SK-N-SH (cell line): ENCODE results near the gene MAP1B. TPM values are rescaled to one million over a fixed set of nuclear protein-coding genes. Genes with fewer than 3 reads are reported as not detected.

Experiments
- CTCF ChIA-PET: fragments of 300-600, 350-600 bp; formaldehyde crosslinking; extraction: SDS; loops from one replicate; lab custom pipeline; 2021; lab: Yijun Ruan, JAX
- POLR2A ChIA-PET: fragments of 350-600 bp; sonication (Branson Sonifier 250); formaldehyde crosslinking; extraction: SDS; loops from one replicate; lab custom pipeline; 2020; ENCODE audit warnings: antibody characterized with exemption, inconsistent platforms; lab: Yijun Ruan, JAX
- DNase-seq: peaks from one replicate; pipeline ENCODE4 v3.0.0; 2012
- H2AFZ ChIP-seq: fragments of 200-600 bp; sonication (generic); 2 replicates; pipeline ENCODE4 v1.8.1; 2016; ENCODE audit warnings: antibody characterized with exemption, mild to moderate bottlenecking, low read depth
- H3F3A ChIP-seq: fragments of 200-600 bp; sonication (generic); replicated peaks from 2 replicates; pipeline ENCODE3; 2016; ENCODE audit warnings: antibody characterized with exemption, mild to moderate bottlenecking; ENCODE audit not compliant: insufficient read depth
- H3K27ac ChIP-seq, 2 experiments: fragments of 200-500 bp in 1 of 2; fragments of 200-600 bp in 1 of 2; sonication (Bioruptor generic) in 1 of 2; sonication (generic), shearing (Covaris generic) in 1 of 2; 2 replicates each; pipeline versions ENCODE4 v1.5.1 to v1.6.1; 2014 to 2016; ENCODE audit warnings: low read depth in 2 of 2, inconsistent platforms in 1 of 2, low read length in 1 of 2, mild to moderate bottlenecking in 1 of 2, mixed read lengths in 1 of 2
- H3K27me3 ChIP-seq: fragments of 200-600 bp; sonication (generic), shearing (Covaris generic); 2 replicates; pipeline ENCODE4 v1.6.1; 2016; ENCODE audit warnings: mixed run types; ENCODE audit not compliant: insufficient read depth
- H3K36me3 ChIP-seq, 2 experiments: fragments of 200-500 bp in 1 of 2; fragments of 200-600 bp in 1 of 2; sonication (Bioruptor generic) in 1 of 2; sonication (generic) in 1 of 2; replicated peaks in 1 of 2; 2 replicates each; pipeline versions ENCODE3 to v1.5.1; 2014 to 2016; ENCODE audit warnings: low read length in 1 of 2, mild to moderate bottlenecking in 1 of 2; ENCODE audit not compliant: insufficient read depth in 2 of 2, control insufficient read depth in 1 of 2
- H3K4me1 ChIP-seq, 2 experiments: fragments of 200-500 bp in 1 of 2; fragments of 200-600 bp in 1 of 2; sonication (Bioruptor generic) in 1 of 2; sonication (generic), shearing (Covaris generic) in 1 of 2; 2 replicates each; pipeline versions ENCODE4 v1.5.1 to v1.6.1; 2014 to 2016; ENCODE audit warnings: low read depth in 1 of 2, low read length in 1 of 2, mixed run types in 1 of 2; ENCODE audit not compliant: insufficient read depth in 2 of 2, control insufficient read depth in 1 of 2
- H3K4me2 ChIP-seq: fragments of 200-600 bp; sonication (generic), shearing (Covaris generic); 2 replicates; pipeline ENCODE4 v1.6.1; 2017; ENCODE audit warnings: mixed run types
- H3K4me3 ChIP-seq, 2 experiments: fragments of 200-500 bp in 1 of 2; fragments of 200-600 bp in 1 of 2; sonication (Bioruptor generic) in 1 of 2; sonication (generic), shearing (Covaris generic) in 1 of 2; 2 replicates each; pipeline versions ENCODE4 v1.5.1 to v1.8.1; 2014 to 2016; ENCODE audit warnings: low read depth in 2 of 2, inconsistent platforms in 1 of 2, low read length in 1 of 2, mild to moderate bottlenecking in 1 of 2, mixed read lengths in 1 of 2, moderate library complexity in 1 of 2
- H3K79me2 ChIP-seq: fragments of 200-600 bp; sonication (generic); 2 replicates; pipeline ENCODE4 v1.8.1; 2017; ENCODE audit warnings: mild to moderate bottlenecking; ENCODE audit not compliant: insufficient read depth
- H3K9ac ChIP-seq: fragments of 200-600 bp; sonication (generic); 2 replicates; pipeline ENCODE4 v1.6.1; 2017; ENCODE audit warnings: mixed run types
- H3K9me2 ChIP-seq: fragments of 200-600 bp; sonication (generic); 2 replicates; pipeline ENCODE4 v1.6.1; 2017; ENCODE audit warnings: mixed run types
- H3K9me3 ChIP-seq: fragments of 200-600 bp; sonication (generic); 2 replicates; pipeline ENCODE4 v1.6.1; 2017; ENCODE audit warnings: mixed run types, mild to moderate bottlenecking, moderate library complexity
- H4K20me1 ChIP-seq: fragments of 200-600 bp; sonication (generic); 2 replicates; pipeline ENCODE4 v1.6.1; 2017; ENCODE audit warnings: mild to moderate bottlenecking, mixed run types; ENCODE audit not compliant: insufficient read depth
- CHD2 ChIP-seq: fragments of 150-350 bp; IDR thresholded peaks from 2 replicates; pipeline ENCODE4 v1.6.1; 2018; ENCODE audit warnings: low read length; ENCODE audit not compliant: partially characterized antibody
- EP300 ChIP-seq, 2 experiments: IDR thresholded peaks; 2 replicates each; pipeline versions ENCODE4 v1.4.0 to v1.6.1; 2012; ENCODE audit warnings: borderline replicate concordance in 1 of 2, low read depth in 1 of 2, low read length in 1 of 2
- FOSL2 ChIP-seq: IDR thresholded peaks from 2 replicates; pipeline ENCODE4 v1.4.0; 2012; ENCODE audit warnings: low read depth, mild to moderate bottlenecking, moderate library complexity, borderline replicate concordance
- FOXJ3 ChIP-seq: sonication (generic); formaldehyde crosslinking; IDR thresholded peaks from 2 replicates; pipeline ENCODE4 v1.5.1; 2020; ENCODE audit warnings: mild to moderate bottlenecking, missing genetic modification reagents
- FOXM1 ChIP-seq: IDR thresholded peaks from 2 replicates; pipeline ENCODE4 v1.4.0; 2012; ENCODE audit warnings: low read depth, mild to moderate bottlenecking
- GABPA ChIP-seq: IDR thresholded peaks from 2 replicates; pipeline ENCODE4 v1.4.0; 2012; ENCODE audit warnings: low read depth, mild to moderate bottlenecking
- MEF2A ChIP-seq: IDR thresholded peaks from 2 replicates; pipeline ENCODE4 v1.4.0; 2012; ENCODE audit warnings: low read depth, borderline replicate concordance
- NFIC ChIP-seq: IDR thresholded peaks from 2 replicates; pipeline ENCODE4 v1.4.0; 2012; ENCODE audit warnings: borderline replicate concordance
- NRF1 ChIP-seq: IDR thresholded peaks from 2 replicates; pipeline ENCODE4 v1.6.1; 2012; ENCODE audit warnings: low read depth, mild to moderate bottlenecking, low read length
- RAD21 ChIP-seq: IDR thresholded peaks from 2 replicates; pipeline ENCODE4 v1.6.1; 2012; ENCODE audit warnings: mild to moderate bottlenecking, low read length
- RCOR1 ChIP-seq: fragments of 150-350 bp; IDR thresholded peaks from 2 replicates; pipeline ENCODE4 v1.6.1; 2017; ENCODE audit warnings: antibody characterized with exemption, low read length
- RFX5 ChIP-seq: IDR thresholded peaks from 2 replicates; pipeline ENCODE4 v1.6.1; 2012; ENCODE audit warnings: mild to moderate bottlenecking, improper control_type of control experiment, low read length
- RXRA ChIP-seq: IDR thresholded peaks from 2 replicates; pipeline ENCODE4 v1.4.0; 2012; ENCODE audit warnings: low read depth, mild to moderate bottlenecking, borderline replicate concordance
- WGBS: methylation state at CpG from one replicate; pipeline ENCODE4 v1.1.6; 2017; ENCODE audit warnings: low lambda C conversion rate; 5-methylcytosine and 5-hydroxymethylcytosine counted together
- polyA plus RNA-seq, 3 experiments: library from polyadenylated mRNA; depleted of rRNA; stranded (reverse); fragments of >200 nt; gene quantifications; 2 replicates each; pipeline ENCODE4 v1.2.3, GENCODE V29; 2012
- TF ChIP-seq, protein P1 (sequence below): fragments of 150-350 bp; IDR thresholded peaks from 2 replicates; pipeline ENCODE4 v1.6.1; 2017; ENCODE audit warnings: antibody characterized with exemption, low read length, low read depth, borderline replicate concordance
- TF ChIP-seq, protein P2 (sequence below): fragments of 200-600 bp; sonication (generic); IDR thresholded peaks from 2 replicates; pipeline ENCODE4 v1.6.1; 2017; ENCODE audit warnings: antibody characterized with exemption, mild to moderate bottlenecking, moderate library complexity

Gene MAP1B
- polyA plus RNA-seq, 1 of the 3 experiments (the other 2 are of a cell fraction): 47.5 TPM

DNA sequence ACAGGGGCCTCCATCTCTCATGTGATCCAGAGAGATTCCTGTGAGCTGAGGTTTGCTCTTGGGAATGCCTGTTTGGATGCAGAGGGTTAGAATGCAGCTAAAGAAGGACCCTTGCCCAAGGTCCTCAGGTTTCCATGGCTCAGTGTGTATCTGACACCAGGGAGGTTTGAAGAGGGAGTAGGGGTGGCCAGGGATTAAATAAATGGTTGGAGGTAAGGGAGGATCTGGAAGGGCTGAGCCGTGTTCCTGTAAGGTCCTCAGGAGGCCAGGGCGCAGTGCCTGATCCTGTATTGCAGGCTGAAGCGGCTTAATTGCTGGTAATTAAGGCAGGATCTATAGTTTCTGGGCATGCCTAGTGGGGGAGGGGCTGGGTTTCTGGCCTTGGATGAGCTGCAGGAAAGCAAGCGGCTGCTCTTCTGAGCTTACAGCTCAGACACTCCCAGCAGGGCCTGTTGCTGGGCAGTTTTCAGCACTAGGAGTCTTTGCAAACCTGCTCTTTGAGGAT is 41.5 kb upstream of the MAP1B start:
- DNase-seq: peak; percentile 72
- TF ChIP-seq MEF2A (no peak), GABPA (no peak), NRF1 (no peak; the same call in 1 of the 2 replicates), FOXM1 (no peak), RFX5 (peak; percentile 97), RXRA (no peak), FOSL2 (no peak), CHD2 (peak; percentile 81), RAD21 (peak; percentile 18), RCOR1 (0 out of 2 replicates have a peak, but pooled peaks have one; percentile 25), NFIC (no peak), FOXJ3 (CRISPR knock-in tag) (peak; percentile 65; the same call in 1 of the 2 replicates), EP300 (IDR thresholded peaks at IDR 0.05; ENCODE audit: borderline replicate concordance in 1 of 2, low read depth in 1 of 2, low read length in 1 of 2) (peak; percentile 17 to 64; a peak in 1 of 4 replicates)
- TF ChIP-seq, protein P1, sequence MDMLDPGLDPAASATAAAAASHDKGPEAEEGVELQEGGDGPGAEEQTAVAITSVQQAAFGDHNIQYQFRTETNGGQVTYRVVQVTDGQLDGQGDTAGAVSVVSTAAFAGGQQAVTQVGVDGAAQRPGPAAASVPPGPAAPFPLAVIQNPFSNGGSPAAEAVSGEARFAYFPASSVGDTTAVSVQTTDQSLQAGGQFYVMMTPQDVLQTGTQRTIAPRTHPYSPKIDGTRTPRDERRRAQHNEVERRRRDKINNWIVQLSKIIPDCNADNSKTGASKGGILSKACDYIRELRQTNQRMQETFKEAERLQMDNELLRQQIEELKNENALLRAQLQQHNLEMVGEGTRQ: no peak
- TF ChIP-seq, protein P2, sequence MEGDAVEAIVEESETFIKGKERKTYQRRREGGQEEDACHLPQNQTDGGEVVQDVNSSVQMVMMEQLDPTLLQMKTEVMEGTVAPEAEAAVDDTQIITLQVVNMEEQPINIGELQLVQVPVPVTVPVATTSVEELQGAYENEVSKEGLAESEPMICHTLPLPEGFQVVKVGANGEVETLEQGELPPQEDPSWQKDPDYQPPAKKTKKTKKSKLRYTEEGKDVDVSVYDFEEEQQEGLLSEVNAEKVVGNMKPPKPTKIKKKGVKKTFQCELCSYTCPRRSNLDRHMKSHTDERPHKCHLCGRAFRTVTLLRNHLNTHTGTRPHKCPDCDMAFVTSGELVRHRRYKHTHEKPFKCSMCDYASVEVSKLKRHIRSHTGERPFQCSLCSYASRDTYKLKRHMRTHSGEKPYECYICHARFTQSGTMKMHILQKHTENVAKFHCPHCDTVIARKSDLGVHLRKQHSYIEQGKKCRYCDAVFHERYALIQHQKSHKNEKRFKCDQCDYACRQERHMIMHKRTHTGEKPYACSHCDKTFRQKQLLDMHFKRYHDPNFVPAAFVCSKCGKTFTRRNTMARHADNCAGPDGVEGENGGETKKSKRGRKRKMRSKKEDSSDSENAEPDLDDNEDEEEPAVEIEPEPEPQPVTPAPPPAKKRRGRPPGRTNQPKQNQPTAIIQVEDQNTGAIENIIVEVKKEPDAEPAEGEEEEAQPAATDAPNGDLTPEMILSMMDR: no peak
- peak overlapping the region; percentile 34; the same call in 1 of the 2 replicates for H3K9ac ChIP-seq
- H3F3A ChIP-seq: peaks cover 48% of the 10 kb centered on the region
- H3K9me2 ChIP-seq: no peaks in the 10 kb centered on the region
- H3K27ac ChIP-seq: peak overlapping the region; percentile 97 to 98
- H3K4me1 ChIP-seq: peaks cover 25 to 35% of the 10 kb centered on the region in 2 experiments
- H4K20me1 ChIP-seq: no peaks in the 10 kb centered on the region
- no peaks in the 10 kb centered on the region for H3K9me3 ChIP-seq
- peak overlapping the region; percentile 39; the same call in 1 of the 2 replicates for H2AFZ ChIP-seq
- CTCF ChIA-PET: interaction anchor here (0.6 to 1.7 kb wide), 4 partner anchors 29 to 230 kb away, joined by 3 to 5 read pairs (median 3); partner anchors contain the start of gene MAP1B
- H3K4me2 ChIP-seq: peak overlapping the region; percentile 62
- POLR2A ChIA-PET: interaction anchor here (0.6 to 2.3 kb wide), 7 partner anchors 8 to 298 kb away, joined by 3 to 13 read pairs (median 3); partner anchors contain the start of genes MAP1B, MRPS27 and PTCD2
- no peak overlapping the region for H3K4me3 ChIP-seq
- H3K27me3 ChIP-seq: no peaks in the 10 kb centered on the region
- H3K36me3 ChIP-seq: no peaks in the 10 kb centered on the region
- no peaks in the 10 kb centered on the region for H3K79me2 ChIP-seq
- WGBS: 54% methylated on average over 4 of the region's 4 CpGs
